GM19395 (cell line): ENCODE results near the gene MDH2.
"Not testable (repeated sequence)": the region's sequence is repeated elsewhere in the genome, so short reads cannot be mapped to it uniquely, and the experiment has no call there.

ENCODE experiments used
- ATAC-seq: cut with Tn5 transposase; IDR thresholded peaks from one replicate; pipeline ENCODE4 v1.9.1; 2021; ENCODE audit warnings: mild to moderate bottlenecking, moderate library complexity; ENCODE audit not compliant: unreplicated experiment

Gene MDH2

GRCh38 chr7:76069238-76069638 lies 21.3 kb downstream of the MDH2 start:
- no peak for ATAC-seq

GRCh38 chr7:76071316-76072242 lies 23.7 kb downstream of the MDH2 start:
- ATAC-seq = no peak

- ATAC-seq = no peak
Observed at GRCh38 chr7:76072243-76073148, 24.6 kb downstream of the MDH2 start.

GRCh38 chr7:76073335-76073990 lies 25.6 kb downstream of the MDH2 start:
- ATAC-seq = no peak

- no peak for ATAC-seq
Observed at GRCh38 chr7:76074306-76074971, 26.5 kb downstream of the MDH2 start.

- ATAC-seq = no peak
Observed at GRCh38 chr7:76074972-76075370, 27.1 kb downstream of the MDH2 start.

- ATAC-seq = no peak
Observed at GRCh38 chr7:76076995-76077394, 29.1 kb downstream of the MDH2 start.

- ATAC-seq = no peak
Observed at GRCh38 chr7:76077435-76077834, 29.5 kb downstream of the MDH2 start.

- ATAC-seq = no peak
Observed at GRCh38 chr7:76080204-76080603, 32.3 kb downstream of the MDH2 start.

GRCh38 chr7:76084115-76084514 lies 36.2 kb downstream of the MDH2 start:
- not testable (repeated sequence) for ATAC-seq

- ATAC-seq = no peak
Observed at GRCh38 chr7:76086070-76086469, 38.2 kb downstream of the MDH2 start.

- ATAC-seq = not testable (repeated sequence)
Observed at GRCh38 chr7:76087362-76087791, 39.5 kb downstream of the MDH2 start.

- no peak for ATAC-seq
Observed at GRCh38 chr7:76089865-76090475, 42.1 kb downstream of the MDH2 start.

- ATAC-seq = no peak
Observed at GRCh38 chr7:76091506-76091905, 43.6 kb downstream of the MDH2 start.

- ATAC-seq = not testable (repeated sequence)
Observed at GRCh38 chr7:76093531-76093930, 45.6 kb downstream of the MDH2 start.

- not testable (repeated sequence) for ATAC-seq
Observed at GRCh38 chr7:76094326-76094725, 46.4 kb downstream of the MDH2 start.

- no peak for ATAC-seq
Observed at GRCh38 chr7:76095908-76096307, 48.0 kb downstream of the MDH2 start.

GRCh38 chr7:76101693-76102437 lies 54.0 kb downstream of the MDH2 start:
- ATAC-seq = not testable (repeated sequence)

GRCh38 chr7:76103788-76104187 lies 55.9 kb downstream of the MDH2 start:
- ATAC-seq = not testable (repeated sequence)
